Natural killer cell (primary cell): ENCODE results near the gene SSBP4. TPM values are rescaled to one million over a fixed set of nuclear protein-coding genes. Genes with fewer than 3 reads are reported as not detected.

ENCODE experiments used
- ATAC-seq, 3 donors: fragments of 150-1000 bp in 2 of 3; fragments of 200-7000 bp in 1 of 3; cut with Tn5 transposase; 1 replicate in 1 of 3; 2 replicates in 2 of 3; pipeline ENCODE4 v1.10.0; 2021; ENCODE audit warnings: mild to moderate bottlenecking in 2 of 3, moderate library complexity in 2 of 3
- DNase-seq, 2 donors: peaks; one replicate each; pipeline versions ENCODE4 v3.0.0 to v3.0.0-alpha.2; 2013 to 2021; ENCODE audit warnings: mixed read lengths in 1 of 2
- H3K27ac ChIP-seq: one replicate; pipeline ENCODE4 v1.5.1; 2013; ENCODE audit warnings: mild to moderate bottlenecking, low read length
- H3K27me3 ChIP-seq: one replicate; pipeline ENCODE4 v1.6.1; 2013; ENCODE audit warnings: low read length; ENCODE audit not compliant: control insufficient read depth, insufficient read depth
- H3K36me3 ChIP-seq: one replicate; pipeline ENCODE4 v1.6.1; 2013; ENCODE audit warnings: low read length; ENCODE audit not compliant: control insufficient read depth, insufficient read depth
- H3K4me1 ChIP-seq: one replicate; pipeline ENCODE4 v1.6.1; 2013; ENCODE audit warnings: low read length; ENCODE audit not compliant: control insufficient read depth, insufficient read depth
- H3K4me3 ChIP-seq: one replicate; pipeline ENCODE4 v1.5.1; 2013; ENCODE audit warnings: low read length
- H3K9me3 ChIP-seq: one replicate; pipeline ENCODE4 v1.6.1; 2013; ENCODE audit warnings: low read length; ENCODE audit not compliant: control insufficient read depth, insufficient read depth
- H3K27ac Mint-ChIP-seq, 2 donors: one replicate each; pipeline ENCODE4 v1.8.0; 2022; ENCODE audit warnings: mild to moderate bottlenecking in 2 of 2, mixed read lengths in 2 of 2, moderate library complexity in 1 of 2
- H3K27me3 Mint-ChIP-seq, 2 donors: one replicate each; pipeline ENCODE4 v1.8.0; 2022; ENCODE audit warnings: low read depth in 2 of 2, mixed read lengths in 2 of 2
- H3K36me3 Mint-ChIP-seq: one replicate; pipeline ENCODE4 v1.8.0; 2022; ENCODE audit warnings: mixed read lengths
- H3K4me1 Mint-ChIP-seq, 2 donors: one replicate each; pipeline ENCODE4 v1.8.0; 2022; ENCODE audit warnings: mixed read lengths in 2 of 2
- H3K4me3 Mint-ChIP-seq: one replicate; pipeline ENCODE4 v1.8.0; 2022; ENCODE audit warnings: mild to moderate bottlenecking, moderate library complexity, mixed read lengths
- H3K9me3 Mint-ChIP-seq, 2 donors: one replicate each; pipeline ENCODE4 v1.8.0; 2022; ENCODE audit warnings: mixed read lengths in 2 of 2
- CTCF ChIP-seq: fragments of 200-600 bp; IDR thresholded peaks from one replicate; pipeline ENCODE4 v1.8.0; 2022; ENCODE audit warnings: antibody characterized with exemption
- WGBS: methylation state at CpG from one replicate; pipeline ENCODE4 v1.1.7; 2013; ENCODE audit warnings: missing lambda C conversion rate; ENCODE audit not compliant: insufficient coverage; 5-methylcytosine and 5-hydroxymethylcytosine counted together
- intact Hi-C: fragments of 100-400 bp; cut with micrococcal nuclease; formaldehyde crosslinking; loops from one replicate; pipeline ENCODE4 v1.14.2; 2022
- total RNA-seq, 4 donors: library from RNA; stranded (reverse); fragments of 120-200 nt in 1 of 4; gene quantifications; one replicate each; pipeline versions ENCODE4 v1.2.3 to v1.2.4, GENCODE V29; 2013 to 2022

The SSBP4 gene
- total RNA-seq, 3 donors from 2014 or later (not counting 1 experiment from before 2014, with no cell fraction given), result 137 to 169 (median 158) TPM

GRCh38 chr19:18445262-18445948 is 26.2 kb downstream of the SSBP4 start:
- H3K27ac ChIP-seq, result no peak overlapping the region
- Mint-ChIP-seq H3K9me3 (peaks cover 4% of the 10 kb centered on the region in 2 donors), H3K36me3 (no peaks in the 10 kb centered on the region), H3K27ac (no peak overlapping the region), H3K4me1 (peaks cover 13 to 30% of the 10 kb centered on the region in 2 donors), H3K4me3 (no peak overlapping the region), H3K27me3 (no peaks in the 10 kb centered on the region)
- no peaks in the 10 kb centered on the region for H3K27me3 ChIP-seq
- intact Hi-C loops, result no loop called here
- no peak overlapping the region for H3K4me3 ChIP-seq
- H3K4me1 ChIP-seq, result peaks cover 14% of the 10 kb centered on the region
- H3K36me3 ChIP-seq, result peaks cover 58% of the 10 kb centered on the region
- no peak for TF ChIP-seq CTCF
- 89% methylated on average over 13 of the region's 15 CpGs for WGBS
- no peak for ATAC-seq
- H3K9me3 ChIP-seq, result peaks cover 8% of the 10 kb centered on the region
- no peak for DNase-seq

GRCh38 chr19:18446145-18446810 is 27.1 kb downstream of the SSBP4 start:
- H3K9me3 Mint-ChIP-seq, result peaks cover 4% of the 10 kb centered on the region in 2 donors
- Histone ChIP-seq H3K4me3 (no peak overlapping the region), H3K9me3 (peaks cover 8% of the 10 kb centered on the region), H3K36me3 (peaks cover 62% of the 10 kb centered on the region), H3K27me3 (no peaks in the 10 kb centered on the region), H3K27ac (no peak overlapping the region), H3K4me1 (peaks cover 19% of the 10 kb centered on the region)
- H3K36me3 Mint-ChIP-seq, result no peaks in the 10 kb centered on the region
- H3K27ac Mint-ChIP-seq, result no peak overlapping the region
- no peaks in the 10 kb centered on the region for H3K27me3 Mint-ChIP-seq
- DNase-seq (no peak), ATAC-seq (no peak)
- 95% methylated on average over 34 of the region's 34 CpGs for WGBS
- TF ChIP-seq CTCF, result no peak
- H3K4me3 Mint-ChIP-seq, result no peak overlapping the region
- H3K4me1 Mint-ChIP-seq, result peaks cover 9 to 29% of the 10 kb centered on the region in 2 donors
- intact Hi-C loops, result no loop called here

GRCh38 chr19:18446811-18447359 is 27.7 kb downstream of the SSBP4 start:
- Histone ChIP-seq H3K4me1 (peaks cover 14% of the 10 kb centered on the region), H3K27ac (no peak overlapping the region), H3K4me3 (no peak overlapping the region), H3K27me3 (no peaks in the 10 kb centered on the region), H3K9me3 (peaks cover 6% of the 10 kb centered on the region), H3K36me3 (peaks cover 68% of the 10 kb centered on the region)
- 91% methylated on average over 12 of the region's 12 CpGs for WGBS
- H3K9me3 Mint-ChIP-seq, result peaks cover 4% of the 10 kb centered on the region in 2 donors
- intact Hi-C loops, result no loop called here
- H3K27ac Mint-ChIP-seq, result no peak overlapping the region
- no peak for TF ChIP-seq CTCF
- no peaks in the 10 kb centered on the region for H3K36me3 Mint-ChIP-seq
- DNase-seq (no peak), ATAC-seq (no peak)
- peaks cover 9 to 23% of the 10 kb centered on the region in 2 donors for H3K4me1 Mint-ChIP-seq
- no peak overlapping the region for H3K4me3 Mint-ChIP-seq
- H3K27me3 Mint-ChIP-seq, result no peaks in the 10 kb centered on the region
